GM21825 (cell line): ENCODE results near the gene RNF217.

ENCODE experiments used
- ATAC-seq: cut with Tn5 transposase; IDR thresholded peaks from one replicate; pipeline ENCODE4 v1.9.1; 2021; ENCODE audit warnings: mild to moderate bottlenecking, moderate library complexity; ENCODE audit not compliant: unreplicated experiment

Gene RNF217

DNA sequence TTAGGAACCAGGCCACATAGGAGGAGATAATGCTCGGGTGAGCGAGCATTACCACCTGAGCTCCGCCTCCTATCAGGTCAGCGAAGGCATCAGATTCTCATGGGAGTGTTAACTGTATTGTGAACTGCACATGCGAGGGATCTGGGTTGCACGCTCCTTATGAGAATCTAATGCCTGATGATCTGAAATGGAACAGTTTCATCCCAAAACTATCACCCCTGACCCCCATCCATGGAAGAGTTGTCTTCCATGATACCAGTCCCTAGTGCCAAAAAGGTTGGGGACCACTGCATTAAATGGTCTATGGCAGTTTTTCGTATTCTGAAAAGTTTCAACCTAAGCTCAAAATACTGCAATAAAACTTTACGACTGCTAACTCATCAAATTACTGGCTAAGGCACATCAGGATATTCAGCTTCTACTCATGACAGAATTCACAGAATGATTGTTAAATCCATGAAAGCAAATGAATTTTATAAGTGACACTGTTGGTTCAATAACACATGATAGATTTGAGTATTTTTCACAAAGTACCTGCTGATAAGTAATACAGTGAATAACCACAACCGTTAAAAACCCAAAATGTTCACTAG lies 25.9 kb downstream of the RNF217 start:
- ATAC-seq = no peak

DNA sequence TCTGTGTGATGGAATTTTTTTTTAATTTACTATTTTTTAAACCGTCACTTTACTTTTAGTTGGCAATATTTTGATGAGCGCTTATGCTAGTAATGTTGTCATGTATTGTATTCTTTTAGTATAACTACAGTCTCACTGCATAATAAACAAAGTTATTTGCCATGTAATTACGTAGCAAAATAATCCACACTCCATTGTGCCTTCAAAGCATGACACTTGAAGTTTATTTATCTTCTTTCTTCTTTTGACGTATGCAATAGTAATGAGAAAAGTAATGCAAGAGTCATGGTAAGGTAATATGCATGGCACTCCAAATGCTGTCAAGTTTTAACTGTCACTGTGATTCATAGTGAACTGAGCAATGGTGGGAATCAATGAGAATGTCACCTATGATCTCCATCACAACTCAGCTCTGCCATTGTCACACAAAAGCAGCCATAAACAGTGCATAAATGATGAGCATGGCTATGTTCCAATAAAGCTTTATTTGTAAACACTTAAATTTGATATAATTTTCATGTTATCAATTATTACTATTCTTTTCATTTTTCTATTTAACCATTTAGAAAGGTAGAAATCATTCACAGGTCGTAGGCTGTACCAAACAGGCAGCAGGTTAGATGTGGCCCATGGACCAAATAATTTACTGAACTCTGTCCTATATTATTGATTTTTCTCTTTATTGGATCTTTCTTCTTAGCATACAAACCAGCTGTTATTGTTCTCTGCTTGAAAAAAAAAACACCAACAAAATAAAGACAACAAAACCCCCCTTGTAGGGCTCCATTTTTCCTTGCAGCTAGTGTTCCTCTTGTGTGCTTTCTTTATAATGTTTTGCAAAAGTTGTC lies 27.1 kb downstream of the RNF217 start:
- no peak for ATAC-seq

DNA sequence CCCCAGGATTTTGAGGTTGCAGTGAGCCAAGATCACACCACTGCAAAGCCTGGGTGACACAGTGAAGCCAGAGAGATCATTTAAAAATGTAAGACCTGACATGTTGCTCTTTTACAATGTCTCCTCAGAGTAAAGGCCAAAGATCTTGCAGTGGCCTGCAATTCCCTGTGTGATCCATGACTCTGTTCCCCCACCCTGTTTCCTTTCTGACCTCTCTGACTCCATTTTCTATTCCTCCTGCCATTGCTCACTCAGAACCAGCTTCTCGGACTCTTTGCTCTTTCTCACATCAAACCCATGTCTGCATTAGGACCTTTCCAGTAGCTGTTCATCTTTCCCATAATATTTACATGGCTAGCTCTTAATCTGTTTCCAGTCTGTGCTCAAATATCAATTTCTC lies 28.8 kb downstream of the RNF217 start:
- ATAC-seq = no peak

DNA sequence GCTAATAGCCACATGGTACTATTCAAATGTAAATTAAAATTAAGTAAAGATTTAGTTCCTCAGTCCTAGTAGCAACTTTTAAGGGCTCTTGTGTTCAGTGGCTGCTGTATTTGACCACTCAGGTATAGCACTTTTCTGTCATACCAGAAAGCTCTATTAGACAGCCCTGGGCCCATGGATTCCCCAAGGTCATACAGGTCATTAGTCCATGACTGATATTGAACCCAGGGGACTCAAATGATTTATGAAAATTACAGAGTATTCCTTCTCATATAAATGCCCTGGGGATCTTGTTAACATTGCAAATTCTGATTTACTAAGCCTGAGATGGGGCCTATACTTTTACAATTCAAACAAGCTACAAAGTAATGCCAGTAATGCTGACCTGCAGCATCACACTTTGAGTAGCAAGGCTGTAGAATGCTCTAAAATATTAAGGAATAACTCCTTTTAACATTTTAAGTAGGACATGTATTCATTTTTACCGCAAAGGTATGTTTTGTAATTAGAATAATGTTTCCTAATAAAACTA lies 29.6 kb downstream of the RNF217 start:
- no peak for ATAC-seq

DNA sequence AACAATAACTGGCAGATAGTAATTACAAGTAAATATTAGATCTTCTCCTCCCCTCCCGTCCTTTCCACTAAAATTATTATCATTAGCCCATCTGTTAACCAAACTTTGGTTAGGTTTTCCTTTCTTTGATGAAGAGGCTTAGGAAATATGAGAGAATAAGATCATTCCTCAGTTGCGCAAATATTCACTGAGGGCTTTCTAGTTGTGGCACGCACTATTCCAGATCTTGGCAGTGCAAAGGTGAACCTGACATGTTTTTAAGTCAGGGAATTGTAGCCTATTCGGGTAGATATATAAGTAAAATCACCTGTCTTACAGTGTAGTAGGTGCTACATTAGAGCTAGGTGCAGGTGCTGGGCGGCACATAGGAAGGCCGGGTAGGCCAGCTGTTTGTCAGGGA lies 31.1 kb downstream of the RNF217 start:
- no peak for ATAC-seq

DNA sequence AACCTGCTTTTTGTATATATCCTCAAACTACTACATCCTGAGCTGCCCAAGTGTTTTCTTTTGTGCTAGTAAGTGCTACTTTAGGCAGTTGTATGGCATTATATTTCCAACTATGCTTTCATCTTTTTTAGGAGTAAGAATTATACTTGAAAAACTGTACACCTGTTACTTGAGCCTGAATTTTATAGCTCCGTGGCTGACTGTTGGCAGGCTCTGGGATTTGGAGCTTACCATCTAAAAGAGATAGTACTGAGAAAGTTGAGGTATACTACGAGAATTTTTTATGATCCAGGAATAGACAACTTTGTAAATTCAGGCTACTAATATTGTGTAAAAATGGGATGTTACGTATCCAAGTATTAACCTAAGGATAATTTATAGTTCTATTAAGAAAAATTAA lies 32.4 kb downstream of the RNF217 start:
- ATAC-seq = no peak

DNA sequence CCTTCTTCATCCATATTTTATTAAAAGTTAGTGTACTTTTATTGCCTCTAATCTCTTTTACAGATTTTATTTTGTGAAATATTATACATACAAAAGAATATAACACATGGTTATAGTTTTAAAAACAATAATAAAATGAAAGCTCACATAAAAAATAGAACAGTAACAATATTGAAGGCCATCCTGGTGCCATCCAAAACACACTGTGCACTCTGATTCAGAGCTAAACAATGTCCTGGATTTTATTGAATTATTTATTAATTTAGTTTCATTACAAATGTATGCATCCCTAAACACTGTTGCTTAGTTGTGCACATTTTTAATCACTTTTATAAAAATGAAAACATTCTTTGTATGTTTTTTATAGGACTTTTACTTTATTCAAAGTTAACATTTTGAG lies 32.9 kb downstream of the RNF217 start:
- no peak for ATAC-seq

DNA sequence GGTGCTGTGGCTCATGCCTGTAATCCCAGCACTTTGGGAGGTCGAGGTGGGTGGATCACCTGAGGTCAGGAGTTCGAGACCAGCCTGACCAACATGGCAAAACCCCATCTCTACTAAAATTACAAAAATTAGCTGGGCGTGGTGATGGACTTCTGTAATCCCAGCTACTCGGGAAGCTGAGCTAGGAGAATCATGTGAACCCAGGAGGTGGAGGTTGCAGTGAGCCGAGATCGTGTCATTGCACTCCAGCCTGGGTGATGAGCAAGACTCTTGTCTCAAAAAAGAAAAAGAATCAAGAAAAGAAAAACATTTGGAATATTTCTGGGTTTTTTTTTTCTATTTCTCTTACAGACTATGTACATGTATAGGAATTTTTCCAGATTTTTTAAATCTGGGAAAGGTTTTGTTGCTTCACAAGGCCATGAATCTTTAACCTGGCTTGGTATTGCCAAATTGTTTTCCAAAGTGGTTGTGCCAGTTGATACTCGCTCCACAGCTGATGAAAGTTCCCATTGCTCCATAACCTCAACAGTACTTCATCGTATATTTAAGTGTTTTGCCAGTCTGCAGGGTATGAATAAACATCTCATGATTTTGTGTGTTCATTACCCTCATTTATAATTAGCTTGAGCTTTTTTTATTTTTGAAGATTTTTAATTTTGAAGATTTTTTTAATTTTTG lies 33.5 kb downstream of the RNF217 start:
- no peak for ATAC-seq

DNA sequence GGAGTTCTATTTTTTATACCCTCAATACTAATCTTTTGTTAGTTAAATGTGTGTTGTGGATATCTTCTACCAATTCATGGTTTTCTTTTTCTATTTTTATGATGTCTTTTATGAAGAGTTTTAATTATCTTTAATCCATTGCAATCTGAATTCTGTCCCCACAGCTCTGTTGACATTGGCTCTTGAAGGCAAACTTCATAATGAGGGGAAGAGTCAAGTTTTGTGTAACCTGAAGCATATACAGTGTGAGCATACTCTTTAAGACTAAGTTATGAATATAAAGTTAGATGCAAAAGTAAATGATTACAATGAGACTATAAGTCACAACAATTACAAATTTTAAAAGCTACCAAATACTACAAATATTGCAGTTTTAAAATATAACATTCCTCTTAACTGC lies 34.2 kb downstream of the RNF217 start:
- ATAC-seq = no peak

DNA sequence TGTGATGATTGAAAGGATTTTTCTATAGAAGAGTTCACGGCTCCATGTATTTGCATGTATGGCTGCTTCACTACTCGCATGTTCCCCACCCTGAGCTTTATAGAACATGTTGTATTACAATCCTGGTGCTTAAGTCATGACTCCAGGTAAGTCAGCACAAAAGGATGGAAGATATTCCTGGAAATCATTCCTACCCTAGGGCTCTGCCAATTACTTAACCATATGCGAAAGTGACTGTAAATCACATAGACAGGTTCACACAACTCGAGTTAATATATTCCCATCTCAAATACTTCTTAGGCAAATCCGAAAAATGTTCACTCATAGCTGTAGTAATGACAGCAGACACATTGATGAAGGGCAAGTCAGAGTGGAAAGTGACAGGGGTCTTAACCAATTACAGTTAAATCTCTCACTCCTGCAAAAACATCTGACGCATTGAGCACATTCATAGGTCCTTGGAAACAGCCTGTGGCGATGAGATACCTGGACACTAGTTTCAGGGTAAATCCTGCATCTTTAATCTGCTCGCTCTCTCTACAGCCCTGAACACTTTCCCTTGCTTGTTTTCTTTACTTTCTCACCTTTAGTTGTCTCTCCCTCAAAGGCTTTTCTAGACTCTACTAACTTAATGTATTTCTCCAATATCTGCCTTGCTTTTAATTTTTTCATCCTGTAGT lies 35.1 kb downstream of the RNF217 start:
- ATAC-seq = no peak

DNA sequence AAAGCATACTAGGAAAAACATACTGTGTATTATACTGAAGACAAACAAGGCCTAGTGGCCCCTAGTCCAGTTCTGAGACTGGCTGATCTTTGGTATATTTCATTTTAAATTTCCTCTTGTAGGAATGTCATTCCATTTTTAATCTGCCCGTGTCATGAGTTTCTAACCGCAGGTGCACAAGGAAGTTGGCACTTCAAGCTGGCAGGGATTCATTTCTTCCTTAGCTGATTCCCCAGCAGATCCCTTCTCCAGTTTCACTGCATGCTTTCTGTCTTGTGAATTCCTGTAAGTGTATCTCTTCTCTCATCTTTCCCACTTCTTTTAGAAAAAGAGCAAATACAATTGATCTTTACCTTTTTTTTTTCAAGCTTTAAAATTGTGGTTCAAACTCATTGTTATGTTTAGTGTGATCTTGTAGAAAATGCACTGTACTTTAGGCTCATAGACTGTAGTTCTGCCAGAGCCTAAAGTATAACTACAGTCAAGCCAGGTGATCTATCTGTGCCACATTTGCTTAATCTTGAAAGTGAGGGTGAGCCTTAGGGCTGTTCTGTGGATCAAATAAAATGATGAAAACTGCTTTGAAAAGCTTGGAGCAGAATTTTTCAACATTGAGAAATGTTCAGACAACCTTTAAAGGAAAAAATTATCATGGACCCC lies 37.0 kb downstream of the RNF217 start:
- no peak for ATAC-seq

DNA sequence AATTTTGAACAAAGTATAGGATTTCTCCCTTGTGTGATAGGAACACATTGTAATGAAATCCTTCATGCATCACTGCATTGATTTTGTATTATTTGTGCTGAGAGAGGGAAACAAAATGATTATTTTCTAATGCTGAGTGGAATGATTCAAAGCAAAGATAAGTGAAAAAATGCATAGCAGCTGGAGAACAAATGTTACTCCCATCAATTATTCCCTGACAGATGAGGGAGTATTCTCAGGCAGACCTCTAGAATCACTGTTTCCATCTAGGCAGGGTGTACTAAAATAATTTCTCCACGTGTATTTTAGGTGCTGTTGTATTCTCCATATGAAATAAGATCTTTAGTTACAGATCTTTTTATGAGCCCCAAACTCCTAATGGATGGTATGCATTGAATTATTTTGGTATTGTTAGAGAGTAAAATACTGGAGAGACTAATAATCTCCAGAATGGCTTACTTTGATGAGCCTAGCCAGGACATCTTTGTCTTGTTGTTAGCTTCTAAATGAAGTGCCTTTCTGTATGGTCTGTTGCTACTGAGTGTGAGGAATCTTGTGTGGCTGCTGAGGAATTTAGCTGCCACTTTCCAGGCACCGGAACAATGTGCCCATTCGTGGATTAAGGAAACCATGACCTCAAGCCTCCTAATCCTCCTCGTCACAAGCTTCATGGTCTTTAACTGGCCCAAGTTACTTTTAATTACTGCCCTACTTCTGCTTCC lies 39.6 kb downstream of the RNF217 start:
- no peak for ATAC-seq

DNA sequence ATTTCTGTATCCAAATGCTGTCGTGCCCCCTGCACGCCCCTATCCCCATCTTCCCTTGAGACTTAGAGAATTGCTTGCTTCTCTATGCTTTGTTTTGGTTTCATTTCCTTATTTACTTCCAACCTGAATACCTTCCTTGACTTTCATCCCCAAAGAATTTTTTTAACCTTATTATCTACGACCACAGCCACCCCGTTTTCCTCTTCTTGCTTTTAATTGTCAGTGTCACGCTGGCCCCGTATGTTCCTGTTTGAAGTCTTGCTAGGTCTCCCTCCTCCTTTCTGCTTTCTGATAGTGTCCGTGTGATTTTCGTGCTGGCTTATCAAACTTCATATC lies 40.1 kb downstream of the RNF217 start:
- ATAC-seq = no peak

DNA sequence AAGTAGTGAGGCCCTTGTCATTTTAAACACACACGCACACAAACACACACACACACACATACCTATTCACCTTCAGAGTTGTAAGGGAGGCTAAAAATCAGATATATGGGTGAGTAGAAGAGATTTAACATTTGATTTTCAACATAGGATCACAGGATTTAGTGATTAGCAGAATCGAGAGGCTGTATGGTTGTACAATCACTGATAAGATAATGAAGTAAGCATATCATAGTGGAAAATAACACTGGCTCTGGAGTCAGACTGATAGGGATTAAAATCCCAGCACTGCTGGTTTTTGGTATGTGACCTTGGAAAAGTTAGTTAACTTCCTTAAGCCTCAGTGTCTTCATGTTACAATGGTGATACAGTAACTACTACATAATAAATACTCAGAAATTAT lies 40.8 kb downstream of the RNF217 start:
- no peak for ATAC-seq

DNA sequence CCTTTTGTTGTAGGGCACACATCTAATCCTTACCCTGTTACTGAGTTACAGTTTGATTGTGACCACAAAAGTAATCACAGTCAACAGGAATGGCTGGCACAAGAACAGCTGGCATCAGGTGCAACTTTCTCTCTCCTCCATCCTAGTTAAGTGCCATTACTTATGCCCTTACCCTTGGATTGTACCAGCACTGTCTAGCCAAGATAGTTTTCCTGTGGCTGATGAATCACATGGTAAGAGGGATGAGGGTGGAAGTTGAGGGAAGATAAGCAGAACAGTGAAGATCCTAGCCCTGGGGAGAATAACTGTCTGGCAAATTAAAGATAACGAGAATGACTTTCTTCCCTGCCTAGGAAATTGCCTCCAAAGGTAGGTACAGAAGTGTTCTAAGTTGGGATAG lies 42.0 kb downstream of the RNF217 start:
- ATAC-seq = no peak

DNA sequence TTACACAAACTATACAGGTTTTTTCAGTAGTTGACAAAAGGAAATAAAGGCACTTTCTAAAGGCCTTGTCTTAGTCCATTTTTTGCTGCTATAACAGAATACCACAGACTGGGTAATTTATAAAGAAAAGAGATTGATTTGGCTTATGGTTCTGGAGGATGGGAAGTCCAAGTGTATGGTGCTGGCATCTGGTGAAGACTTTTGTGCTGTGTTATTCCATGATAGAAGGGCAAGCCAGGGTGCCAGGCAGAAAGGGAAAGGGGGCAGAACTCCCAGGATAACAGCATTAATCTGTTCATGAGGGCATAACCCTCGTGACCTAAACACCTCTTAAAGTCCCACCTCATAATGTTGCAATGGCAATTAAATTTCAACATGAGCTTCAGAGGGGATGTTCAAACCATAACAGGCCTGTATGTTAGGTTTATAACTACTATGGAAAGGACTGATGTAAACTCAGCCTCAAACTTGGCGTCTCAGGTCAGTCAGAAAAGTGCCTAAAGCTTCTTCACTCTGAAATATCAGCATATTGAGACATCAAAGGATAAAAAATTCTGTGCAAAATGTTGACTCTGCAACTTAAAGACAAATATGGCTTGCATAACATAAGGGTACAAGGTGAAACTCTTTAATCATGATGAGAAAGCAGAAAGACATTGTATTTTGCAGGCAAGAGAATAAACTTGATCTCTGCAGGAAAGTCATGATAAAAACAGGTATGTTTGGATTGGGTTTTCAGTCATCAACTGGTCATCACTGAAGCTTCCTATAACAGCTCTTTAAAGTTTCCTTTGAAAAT lies 42.8 kb downstream of the RNF217 start:
- no peak for ATAC-seq

DNA sequence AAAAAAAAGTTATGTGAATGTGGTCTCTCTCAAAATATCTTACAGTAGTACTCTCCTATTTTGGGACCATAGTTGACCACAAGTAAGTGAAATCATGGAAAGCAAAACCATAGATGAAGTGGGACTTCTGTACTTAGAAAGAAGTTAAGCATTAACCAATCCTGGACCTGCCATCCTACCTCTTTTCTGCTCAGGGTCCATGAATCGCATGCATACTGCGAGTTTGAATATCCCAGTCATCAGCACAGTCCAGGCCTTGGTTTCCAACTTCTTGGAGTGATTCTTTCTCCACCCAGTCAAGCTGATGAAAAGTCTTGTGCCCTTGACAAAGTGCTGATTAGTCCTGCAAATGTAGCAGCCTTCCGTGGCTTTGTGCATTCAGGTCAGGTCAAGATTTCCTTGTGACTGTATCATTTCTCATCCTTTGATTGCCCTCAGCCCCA lies 46.0 kb downstream of the RNF217 start:
- ATAC-seq = no peak

DNA sequence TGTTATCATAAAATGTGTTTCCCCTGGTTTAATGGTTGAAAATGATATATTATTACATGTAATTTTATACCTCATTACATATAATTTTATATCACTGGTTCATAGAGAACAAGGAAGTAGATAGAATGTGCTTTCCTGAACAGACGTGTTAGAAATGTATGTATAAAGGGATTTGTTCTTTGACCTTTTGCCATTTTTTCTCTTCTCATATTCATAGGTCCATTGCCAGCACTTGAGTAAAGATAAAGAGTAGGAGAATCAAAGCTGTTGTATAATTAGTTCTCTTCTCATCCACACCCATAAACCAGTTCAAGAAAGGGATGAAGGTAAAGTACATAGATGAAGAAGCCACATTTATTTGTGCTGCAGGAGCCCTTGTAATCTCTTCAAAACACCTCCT lies 46.7 kb downstream of the RNF217 start:
- no peak for ATAC-seq

DNA sequence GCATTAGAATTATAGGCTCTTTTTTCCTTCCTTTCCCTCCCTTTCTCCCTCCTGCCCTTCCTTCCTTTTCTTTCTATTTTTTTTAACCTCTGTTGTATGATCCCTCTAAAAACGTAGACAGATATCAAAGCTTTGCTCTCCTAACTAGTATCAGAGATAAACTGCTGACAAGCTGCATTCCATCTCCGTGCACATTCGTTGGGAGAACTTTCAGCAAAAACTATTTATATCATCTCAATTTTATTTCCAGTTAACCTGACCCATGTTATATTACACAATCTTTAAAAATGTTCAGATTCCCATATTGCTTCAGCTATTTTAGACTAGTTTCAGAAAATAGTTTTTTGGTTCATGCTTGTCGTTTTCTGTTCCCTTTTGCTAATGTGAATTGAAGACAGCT lies 47.3 kb downstream of the RNF217 start:
- ATAC-seq = no peak
